ENCODE measurements around the gene TRAK1.
A peak's percentile ranks its signal among the peaks of the same experiment; 100 is the strongest.

GRCh38 chr3:42071904-42072812, 19.0 kb upstream of the TRAK1 start:
- TF ChIP-seq CTCF (optimal IDR thresholded peaks at IDR 0.05 in 1 of 3, IDR thresholded peaks at IDR 0.05 in 1 of 3, conservative IDR thresholded peaks at IDR 0.05 in 1 of 3; ENCODE audit: extremely low read depth in 1 of 3, insufficient read depth in 2 of 3, low read length in 3 of 3), result peak in 1 of 3 experiments; percentile 19
- no peak for TF ChIP-seq EZH2 (IDR thresholded peaks at IDR 0.05; ENCODE audit: low read length)
